K562 (cell line): ENCODE measurements around the gene VPS16. TPM values are rescaled to one million over a fixed set of nuclear protein-coding genes. Genes with fewer than 3 reads are reported as not detected.
A peak's percentile ranks its signal among the peaks of the same experiment; 100 is the strongest.

Source experiments
- ATAC-seq: fragments of 200-7000 bp; cut with Tn5 transposase; 3 replicates; pipeline ENCODE4 v1.9.1; 2020; ENCODE audit warnings: moderate library complexity
- BruUV-seq: library from RNA; stranded (reverse); fragments of 400-500 nt; replicated peaks from 2 replicates; lab custom pipeline; 2021; lab: Mats Ljungman, UMichigan
- CTCF ChIA-PET: fragments of 300-600 bp; formaldehyde crosslinking; extraction: SDS; loops from one replicate; lab custom pipeline; 2021; ENCODE audit warnings: low intra/inter-chr PET ratio; lab: Yijun Ruan, JAX
- POLR2A ChIA-PET: fragments of 300-600, 350-650 bp; sonication (Branson Sonifier 250); formaldehyde crosslinking; extraction: SDS; loops from one replicate; lab custom pipeline; 2021; ENCODE audit warnings: antibody characterized with exemption, inconsistent platforms; lab: Yijun Ruan, JAX
- DNase-seq, 4 experiments: peaks; one replicate each; pipeline versions ENCODE4 v3.0.0 to v3.0.0-alpha.2; 2011 to 2018; ENCODE audit warnings: low spot score in 3 of 4, mixed read lengths in 3 of 4; ENCODE audit errors: extremely low read depth in 1 of 4
- FAIRE-seq: peaks from 2 replicates; lab custom pipeline; 2011; peaks lifted over from hg19 to GRCh38; lab: Jason Lieb, UNC
- H2AFZ ChIP-seq: 2 replicates; pipeline ENCODE4 v1.6.0; 2011; ENCODE audit warnings: low read depth, low read length, control low read depth, inconsistent platforms
- H3K27ac ChIP-seq: fragments of 200-600 bp; 3 replicates; pipeline ENCODE4 v1.8.0; 2011; ENCODE audit warnings: low read depth, mild to moderate bottlenecking, control low read depth, inconsistent platforms, low read length, moderate library complexity, mixed read lengths; ENCODE audit errors: extremely low read depth
- H3K27me3 ChIP-seq, 2 experiments: fragments of 300-600 bp in 1 of 2; 2 replicates in 1 of 2; 3 replicates in 1 of 2; pipeline versions ENCODE4 v1.6.0 to v1.8.0; 2011; ENCODE audit warnings: inconsistent platforms in 2 of 2, low read length in 2 of 2, mild to moderate bottlenecking in 1 of 2, mixed read lengths in 1 of 2, moderate library complexity in 1 of 2; ENCODE audit not compliant: control insufficient read depth in 2 of 2, insufficient read depth in 2 of 2
- H3K36me3 ChIP-seq: fragments of 300-600 bp; 3 replicates; pipeline ENCODE4 v1.8.0; 2011; ENCODE audit warnings: mild to moderate bottlenecking, low read length, inconsistent platforms; ENCODE audit not compliant: control insufficient read depth, insufficient read depth
- H3K4me1 ChIP-seq, 2 experiments: fragments of 200-600 bp in 1 of 2; replicated peaks in 1 of 2; 2 replicates in 1 of 2; 3 replicates in 1 of 2; pipeline versions ENCODE4 v1.5.1 to v1.8.0; 2011; ENCODE audit warnings: inconsistent platforms in 2 of 2, low read length in 2 of 2, mild to moderate bottlenecking in 1 of 2, mixed read lengths in 1 of 2, moderate library complexity in 1 of 2; ENCODE audit not compliant: control insufficient read depth in 2 of 2, insufficient read depth in 2 of 2
- H3K4me2 ChIP-seq: 2 replicates; pipeline ENCODE4 v1.6.1; 2011; ENCODE audit warnings: low read length, control low read depth, inconsistent platforms, mixed read lengths; ENCODE audit not compliant: insufficient read depth
- H3K4me3 ChIP-seq: fragments of 200-600 bp; sonication (generic), shearing (Covaris generic); 2 replicates; pipeline ENCODE4 v1.5.1; 2016; ENCODE audit warnings: control low read depth, inconsistent platforms
- H3K79me2 ChIP-seq: fragments of 200-600 bp; 3 replicates; pipeline ENCODE4 v1.8.0; 2011; ENCODE audit warnings: low read length, inconsistent platforms; ENCODE audit not compliant: control insufficient read depth, insufficient read depth
- H3K9ac ChIP-seq, 2 experiments: 2 replicates each; pipeline versions ENCODE4 v1.6.0 to v1.6.1; 2011; ENCODE audit warnings: low read depth in 2 of 2, low read length in 2 of 2, control low read depth in 1 of 2, inconsistent platforms in 1 of 2, mild to moderate bottlenecking in 1 of 2, mixed read lengths in 1 of 2; ENCODE audit not compliant: insufficient read depth in 1 of 2
- H3K9me1 ChIP-seq: one replicate; pipeline ENCODE4 v1.6.0; 2011; ENCODE audit warnings: inconsistent platforms, mild to moderate bottlenecking, low read length, moderate library complexity; ENCODE audit not compliant: control insufficient read depth, insufficient read depth
- H3K9me3 ChIP-seq: replicated peaks from 2 replicates; pipeline ENCODE4 v1.5.1; 2011; ENCODE audit warnings: low read depth, low read length, inconsistent platforms; ENCODE audit not compliant: control insufficient read depth, insufficient read depth
- H4K20me1 ChIP-seq: replicated peaks from 2 replicates; pipeline ENCODE4 v1.6.1; 2011; ENCODE audit warnings: low read length, inconsistent platforms, mixed read lengths; ENCODE audit not compliant: control insufficient read depth, insufficient read depth
- CHD1 ChIP-seq: fragments of 200-600 bp; sonication (generic); IDR thresholded peaks from one replicate; pipeline ENCODE4 v1.6.1; 2012; ENCODE audit warnings: mild to moderate bottlenecking, moderate library complexity, low read length, inconsistent platforms
- FOXA1 ChIP-seq: fragments of 450-650 bp; IDR thresholded peaks from 2 replicates; pipeline ENCODE4 v1.6.1; 2016; ENCODE audit warnings: mild to moderate bottlenecking, borderline replicate concordance
- GABPB2 ChIP-seq: fragments of 250-450 bp; sonication (Bioruptor Pico); conservative IDR thresholded peaks from 2 replicates; pipeline ENCODE4 v1.5.1; 2021; ENCODE audit warnings: mild to moderate bottlenecking
- HMG20B ChIP-seq: fragments of 250-450 bp; sonication (Bioruptor Pico); IDR thresholded peaks from 2 replicates; pipeline ENCODE4 v1.5.0; 2021; ENCODE audit warnings: mild to moderate bottlenecking
- HNRNPL ChIP-seq: fragments of 200-400 bp; formaldehyde crosslinking; IDR thresholded peaks from 2 replicates; pipeline ENCODE4 v1.6.1; 2017; ENCODE audit warnings: low read depth, mild to moderate bottlenecking, low read length
- PPARD ChIP-seq: fragments of 250-450 bp; sonication (Bioruptor Pico); IDR thresholded peaks from 2 replicates; pipeline ENCODE4 v1.8.0; 2022; ENCODE audit warnings: inconsistent platforms, mild to moderate bottlenecking, moderate library complexity
- TAF15 ChIP-seq: fragments of 200-400 bp; formaldehyde crosslinking; IDR thresholded peaks from 2 replicates; pipeline ENCODE4 v1.6.1; 2017; ENCODE audit warnings: mild to moderate bottlenecking, low read depth, low read length, moderate library complexity
- XRCC3 ChIP-seq: fragments of 450-650 bp; IDR thresholded peaks from 2 replicates; pipeline ENCODE4 v1.6.1; 2017; ENCODE audit warnings: mild to moderate bottlenecking, moderate library complexity
- ZBTB17 ChIP-seq: fragments of 450-650 bp; formaldehyde crosslinking; IDR thresholded peaks from 2 replicates; pipeline ENCODE4 v1.4.0; 2020; ENCODE audit warnings: mild to moderate bottlenecking
- ZEB2 ChIP-seq: fragments of 450-650 bp; IDR thresholded peaks from 2 replicates; pipeline ENCODE4 v1.6.1; 2016
- ZNF561 ChIP-seq: fragments of 450-650 bp; formaldehyde crosslinking; conservative IDR thresholded peaks from 2 replicates; pipeline ENCODE4 v1.4.0; 2020; ENCODE audit warnings: mild to moderate bottlenecking, moderate library complexity
- ZNF766 ChIP-seq: fragments of 200-800 bp; sonication (Bioruptor generic); conservative IDR thresholded peaks from 2 replicates; pipeline ENCODE4 v1.6.1; 2016; ENCODE audit warnings: missing genetic modification characterization, missing compliant biosample characterization
- WGBS: fragments of 100-300 bp; shearing (Covaris generic); methylation state at CpG from one replicate; pipeline ENCODE4 v1.1.6; 2016; ENCODE audit warnings: low coverage, mixed read lengths; ENCODE audit not compliant: insufficient coverage; ENCODE audit errors: missing lambda C conversion rate; 5-methylcytosine and 5-hydroxymethylcytosine counted together
- in situ Hi-C: fragments of 300-500 bp; cut with MboI; formaldehyde crosslinking; loops from 4 replicates; pipeline ENCODE4 v1.15.0; 2018; ENCODE audit warnings: inconsistent platforms, mixed read lengths
- intact Hi-C: fragments of 100-400 bp; cut with micrococcal nuclease; formaldehyde crosslinking; loops from 2 replicates; pipeline ENCODE4 v1.14.2; 2022
- polyA plus RNA-seq, 8 experiments: library from polyadenylated mRNA; depleted of rRNA in 4 of 8; stranded (reverse) in 5 of 8; unstranded in 3 of 8; fragments of >200 nt; fragmentation: Nextera tagmentation in 2 of 8; fragmentation: Illumina TruSeq in 1 of 8; extraction: Ambion mirVana in 2 of 8; extraction: Trizol in 1 of 8; gene quantifications; 2 replicates each; pipeline versions ENCODE4 v1.2.1 to v1.2.3, GENCODE V29; 2011 to 2014; ENCODE audit warnings: inconsistent platforms in 1 of 8, missing spikeins in 1 of 8
- total RNA-seq, 7 experiments: library from RNA; depleted of rRNA in 6 of 7; stranded (reverse); fragments of >200 nt in 6 of 7; fragmentation: Illumina TruSeq in 2 of 7; extraction: Trizol in 2 of 7; gene quantifications; 2 replicates each; pipeline versions ENCODE4 v1.2.1 to v1.2.3, GENCODE V29; 2011 to 2021; ENCODE audit warnings: low replicate concordance in 1 of 7
- TF ChIP-seq, protein P1 (sequence below): fragments of 250-450 bp; sonication (Bioruptor Pico); IDR thresholded peaks from 2 replicates; pipeline ENCODE4 v1.8.0; 2022; ENCODE audit warnings: moderate library complexity, mild to moderate bottlenecking, inconsistent platforms
- TF ChIP-seq, protein P2 (sequence below): fragments of 250-450 bp; sonication (Bioruptor Pico); IDR thresholded peaks from 2 replicates; pipeline ENCODE4 v1.8.0; 2021; ENCODE audit warnings: moderate library complexity, mild to moderate bottlenecking, inconsistent platforms
- TF ChIP-seq, protein P3 (sequence below): sonication (generic); formaldehyde crosslinking; IDR thresholded peaks from 2 replicates; pipeline ENCODE4 v1.8.1; 2022; ENCODE audit warnings: missing genetic modification reagents
- TF ChIP-seq, protein P4 (sequence below): fragments of 450-650 bp; IDR thresholded peaks from 2 replicates; pipeline ENCODE4 v1.6.1; 2017; ENCODE audit warnings: antibody characterized with exemption

The VPS16 gene
- total and polyA plus RNA-seq, 9 of the 15 experiments (the other 6 are each of a cell fraction or from before 2014, with no cell fraction given) = 6.8 to 24.7 (median 14.0) TPM

DNA sequence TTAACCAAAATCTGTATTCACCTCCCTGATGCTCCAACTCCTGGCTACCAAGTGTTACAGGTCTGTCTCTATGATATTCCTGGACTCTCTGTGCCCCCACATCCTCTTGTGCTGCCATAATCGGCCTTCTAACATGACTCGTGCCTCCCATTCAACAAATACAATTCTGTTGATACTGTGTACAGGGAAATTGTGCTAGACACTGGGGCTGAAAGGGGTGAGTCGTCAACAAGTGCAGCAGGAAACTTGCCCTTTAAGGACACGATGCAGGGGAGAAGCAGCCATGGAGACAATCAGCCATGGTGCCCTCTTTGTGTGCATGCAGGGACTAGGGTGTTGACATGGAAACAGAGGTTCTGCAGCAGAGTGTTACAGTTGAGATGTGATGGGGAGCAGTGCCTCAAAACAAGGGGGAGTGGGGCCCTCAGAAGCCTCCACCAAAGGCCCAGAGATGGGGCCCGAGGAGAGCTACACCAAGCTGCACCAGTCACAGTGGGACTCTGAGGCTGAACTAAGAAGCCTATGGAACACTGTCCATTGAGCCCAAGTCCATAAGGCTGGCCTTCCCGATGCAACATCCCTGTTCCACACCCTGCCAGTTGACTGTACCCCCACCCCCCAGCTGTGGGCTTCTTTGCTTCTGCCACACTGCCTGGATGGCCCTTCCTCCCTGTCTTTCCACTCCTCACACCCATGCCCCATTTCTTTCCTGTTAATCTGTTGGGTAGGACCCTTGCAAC is 3.2 kb upstream of the VPS16 start (continued):
- TF ChIP-seq, protein P1, sequence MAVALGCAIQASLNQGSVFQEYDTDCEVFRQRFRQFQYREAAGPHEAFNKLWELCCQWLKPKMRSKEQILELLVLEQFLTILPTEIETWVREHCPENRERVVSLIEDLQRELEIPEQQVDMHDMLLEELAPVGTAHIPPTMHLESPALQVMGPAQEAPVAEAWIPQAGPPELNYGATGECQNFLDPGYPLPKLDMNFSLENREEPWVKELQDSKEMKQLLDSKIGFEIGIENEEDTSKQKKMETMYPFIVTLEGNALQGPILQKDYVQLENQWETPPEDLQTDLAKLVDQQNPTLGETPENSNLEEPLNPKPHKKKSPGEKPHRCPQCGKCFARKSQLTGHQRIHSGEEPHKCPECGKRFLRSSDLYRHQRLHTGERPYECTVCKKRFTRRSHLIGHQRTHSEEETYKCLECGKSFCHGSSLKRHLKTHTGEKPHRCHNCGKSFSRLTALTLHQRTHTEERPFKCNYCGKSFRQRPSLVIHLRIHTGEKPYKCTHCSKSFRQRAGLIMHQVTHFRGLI = no peak
- TF ChIP-seq GABPB2 (no peak), ZEB2 (no peak), XRCC3 (no peak), ZNF766 (CRISPR knock-in tag) (no peak)

DNA sequence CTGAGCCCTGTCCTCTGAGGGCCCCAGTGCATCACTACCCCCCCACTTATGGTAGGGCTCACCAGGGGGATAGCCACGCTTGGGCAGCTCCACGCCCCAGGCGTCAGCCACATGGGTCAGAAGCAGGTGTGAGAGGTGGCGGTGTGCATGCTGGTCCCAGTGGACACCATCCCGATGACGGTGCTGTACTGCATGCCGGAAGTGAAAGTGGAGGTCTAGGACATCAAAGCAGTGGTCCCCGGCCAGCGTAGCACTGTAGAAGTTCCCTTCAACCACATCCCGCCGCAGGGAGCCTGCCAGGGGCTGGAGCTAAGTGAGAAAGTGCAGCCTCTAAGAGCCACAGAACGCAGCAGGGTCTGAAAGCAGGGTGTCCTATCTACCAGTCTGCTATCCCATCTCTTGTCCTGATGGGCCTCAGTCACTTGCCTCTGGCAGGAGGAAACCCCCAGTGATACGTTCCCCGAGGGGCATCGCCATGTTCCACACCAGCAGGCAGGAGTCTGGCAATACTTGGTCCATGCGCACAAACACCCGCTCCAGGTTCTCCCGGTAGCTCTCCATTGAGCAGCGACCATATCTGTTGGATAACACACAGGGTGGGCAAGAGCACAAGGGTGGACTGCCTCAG is 2.3 kb upstream of the VPS16 start:
- Histone ChIP-seq H3K9ac (no peak overlapping the region; a peak in 1 of 4 replicates), H2AFZ (no peak overlapping the region), H3K4me2 (no peak overlapping the region), H3K27ac (no peak overlapping the region), H3K79me2 (peaks cover 3% of the 10 kb centered on the region; the same call in 1 of the 3 replicates), H3K27me3 (no peaks in the 10 kb centered on the region), H3K4me3 (no peak overlapping the region), H3K4me1 (peaks cover 9 to 25% of the 10 kb centered on the region in 2 experiments; a peak in 4 of 5 replicates), H4K20me1 (no peaks in the 10 kb centered on the region), H3K36me3 (no peaks in the 10 kb centered on the region), H3K9me3 (no peaks in the 10 kb centered on the region), H3K9me1 (no peaks in the 10 kb centered on the region)
- ChIA-PET POLR2A (interaction anchor here (0.7 kb wide), 1 partner anchor 11 kb away, joined by 4 read pairs; no protein-coding TSS in a partner anchor), CTCF (no interaction called here)
- 85% methylated on average over 18 of the region's 19 CpGs for WGBS
- in situ Hi-C loops (no loop called here), intact Hi-C loops (no loop called here)
- no TSS peak for BruUV-seq
- FAIRE-seq (no peak), DNase-seq (peak in 1 of 4 experiments; percentile 1), ATAC-seq (no peak)
- TF ChIP-seq FOXA1 (no peak), ZBTB17 (CRISPR knock-in tag) (no peak), ZNF561 (CRISPR knock-in tag) (no peak), HNRNPL (no peak), CHD1 (no peak), TAF15 (no peak), PPARD (CRISPR knock-in tag) (no peak), HMG20B (CRISPR knock-in tag) (no peak)
- TF ChIP-seq, protein P2, sequence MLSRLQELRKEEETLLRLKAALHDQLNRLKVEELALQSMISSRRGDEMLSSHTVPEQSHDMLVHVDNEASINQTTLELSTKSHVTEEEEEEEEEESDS (CRISPR knock-in tag) = no peak
- TF ChIP-seq, protein P3, sequence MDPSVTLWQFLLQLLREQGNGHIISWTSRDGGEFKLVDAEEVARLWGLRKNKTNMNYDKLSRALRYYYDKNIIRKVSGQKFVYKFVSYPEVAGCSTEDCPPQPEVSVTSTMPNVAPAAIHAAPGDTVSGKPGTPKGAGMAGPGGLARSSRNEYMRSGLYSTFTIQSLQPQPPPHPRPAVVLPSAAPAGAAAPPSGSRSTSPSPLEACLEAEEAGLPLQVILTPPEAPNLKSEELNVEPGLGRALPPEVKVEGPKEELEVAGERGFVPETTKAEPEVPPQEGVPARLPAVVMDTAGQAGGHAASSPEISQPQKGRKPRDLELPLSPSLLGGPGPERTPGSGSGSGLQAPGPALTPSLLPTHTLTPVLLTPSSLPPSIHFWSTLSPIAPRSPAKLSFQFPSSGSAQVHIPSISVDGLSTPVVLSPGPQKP = no peak
- TF ChIP-seq, protein P4, sequence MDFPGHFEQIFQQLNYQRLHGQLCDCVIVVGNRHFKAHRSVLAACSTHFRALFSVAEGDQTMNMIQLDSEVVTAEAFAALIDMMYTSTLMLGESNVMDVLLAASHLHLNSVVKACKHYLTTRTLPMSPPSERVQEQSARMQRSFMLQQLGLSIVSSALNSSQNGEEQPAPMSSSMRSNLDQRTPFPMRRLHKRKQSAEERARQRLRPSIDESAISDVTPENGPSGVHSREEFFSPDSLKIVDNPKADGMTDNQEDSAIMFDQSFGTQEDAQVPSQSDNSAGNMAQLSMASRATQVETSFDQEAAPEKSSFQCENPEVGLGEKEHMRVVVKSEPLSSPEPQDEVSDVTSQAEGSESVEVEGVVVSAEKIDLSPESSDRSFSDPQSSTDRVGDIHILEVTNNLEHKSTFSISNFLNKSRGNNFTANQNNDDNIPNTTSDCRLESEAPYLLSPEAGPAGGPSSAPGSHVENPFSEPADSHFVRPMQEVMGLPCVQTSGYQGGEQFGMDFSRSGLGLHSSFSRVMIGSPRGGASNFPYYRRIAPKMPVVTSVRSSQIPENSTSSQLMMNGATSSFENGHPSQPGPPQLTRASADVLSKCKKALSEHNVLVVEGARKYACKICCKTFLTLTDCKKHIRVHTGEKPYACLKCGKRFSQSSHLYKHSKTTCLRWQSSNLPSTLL = no peak
